GM23248 (cell line): ENCODE results near the gene EID3.
"Not testable (repeated sequence)": the region's sequence is repeated elsewhere in the genome, so short reads cannot be mapped to it uniquely, and the experiment has no call there.

ENCODE experiments used
- EZH2 ChIP-seq: fragments of 200-600 bp; sonication (generic); IDR thresholded peaks from 2 replicates; pipeline ENCODE4 v1.6.1; 2018; ENCODE audit warnings: antibody characterized with exemption, mild to moderate bottlenecking; ENCODE audit not compliant: insufficient read depth, poor library complexity, severe bottlenecking
- EZH2phosphoT487 ChIP-seq: fragments of 200-600 bp; sonication (generic); IDR thresholded peaks from 2 replicates; pipeline ENCODE4 v1.6.1; 2018; ENCODE audit warnings: antibody characterized with exemption, moderate library complexity, mild to moderate bottlenecking, low read depth; ENCODE audit not compliant: insufficient read depth

DNA sequence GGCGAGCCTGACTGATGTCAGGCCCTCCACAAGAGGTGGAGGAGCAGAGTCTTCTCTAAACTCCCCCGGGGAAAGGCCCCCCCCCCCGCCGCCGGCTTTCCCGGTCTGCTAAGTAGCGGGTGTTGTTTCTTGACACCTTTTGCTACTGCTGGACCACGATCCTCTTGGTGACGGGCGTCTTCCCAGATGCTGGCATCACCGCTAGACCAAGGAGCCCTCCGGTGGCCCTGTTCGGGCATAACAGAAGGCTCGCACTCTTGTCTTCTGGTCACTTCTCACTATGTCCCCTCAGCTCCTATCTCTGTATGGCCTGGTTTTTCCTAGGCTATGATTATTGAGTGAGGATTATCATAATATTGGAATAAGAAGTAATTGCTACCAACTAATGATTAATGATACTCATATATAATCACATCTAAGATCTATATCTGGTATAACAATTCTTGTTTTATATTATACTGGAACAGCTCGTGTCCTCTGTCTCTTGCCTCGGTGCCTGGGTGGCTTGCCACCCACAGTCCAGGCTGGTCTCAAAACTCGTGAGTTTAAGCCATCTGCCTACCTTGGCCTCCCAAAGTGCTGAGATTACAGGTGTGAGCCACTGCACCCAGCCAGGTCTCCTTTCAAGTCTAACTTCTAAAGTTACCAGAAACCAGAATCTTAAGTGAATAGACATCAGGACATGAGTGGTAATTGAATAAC lies 9.2 kb upstream of the EID3 start:
- TF ChIP-seq EZH2, EZH2phosphoT487: not testable (repeated sequence)
